ENCODE data around the gene MTFR1L. TPM values are rescaled to one million over a fixed set of nuclear protein-coding genes. Genes with fewer than 3 reads are reported as not detected.

Gene MTFR1L
- total RNA-seq, 4 donors from 2014 or later: 73.2 to 125 (median 93.6) TPM

DNA sequence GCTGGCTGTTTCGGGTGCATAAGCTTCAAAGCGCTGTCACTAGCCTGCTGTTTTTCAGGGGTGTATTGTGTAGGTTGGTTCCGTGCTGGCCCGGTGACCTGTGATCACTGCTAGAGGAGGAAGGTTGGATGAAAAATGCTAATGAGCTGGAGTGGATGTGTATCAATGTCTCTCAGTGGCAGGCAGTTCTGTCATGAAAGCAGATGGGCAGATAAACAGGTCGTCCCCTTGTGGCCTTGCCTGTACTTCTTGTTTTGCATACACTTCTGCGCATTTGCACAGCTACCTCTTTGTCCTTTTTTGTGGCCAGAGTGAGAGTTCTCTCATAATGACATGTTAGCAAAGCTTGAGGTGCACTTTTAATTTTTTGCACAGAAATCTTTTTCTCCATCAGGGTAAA lies 16.8 kb upstream of the MTFR1L start:
- Histone ChIP-seq H3K27ac (no peak overlapping the region), H3K27me3 (no peaks in the 10 kb centered on the region), H3K4me3 (no peak overlapping the region), H3K4me1 (peaks cover 15 to 44% (median 19%) of the 10 kb centered on the region in 4 donors), H3K36me3 (no peaks in the 10 kb centered on the region), H3K9me3 (no peaks in the 10 kb centered on the region)
- in situ Hi-C loops (cut with MboI; ENCODE audit: low pct_ligation_motif_present in 1 of 4, low pct_unique_long_range_greater_than_20kb in 1 of 4, low sequenced_read_pairs in 3 of 4) (no loop called here), intact Hi-C loops (cut with DNase I; ENCODE audit: low total_unique reads) (loop anchor here (5.0 kb wide), 1 partner anchor 194 kb away; the partner anchor contains the start of gene PAFAH2)
- TF ChIP-seq POLR2A (IDR thresholded peaks at IDR 0.05): no peak
- TF ChIP-seq, protein P1, sequence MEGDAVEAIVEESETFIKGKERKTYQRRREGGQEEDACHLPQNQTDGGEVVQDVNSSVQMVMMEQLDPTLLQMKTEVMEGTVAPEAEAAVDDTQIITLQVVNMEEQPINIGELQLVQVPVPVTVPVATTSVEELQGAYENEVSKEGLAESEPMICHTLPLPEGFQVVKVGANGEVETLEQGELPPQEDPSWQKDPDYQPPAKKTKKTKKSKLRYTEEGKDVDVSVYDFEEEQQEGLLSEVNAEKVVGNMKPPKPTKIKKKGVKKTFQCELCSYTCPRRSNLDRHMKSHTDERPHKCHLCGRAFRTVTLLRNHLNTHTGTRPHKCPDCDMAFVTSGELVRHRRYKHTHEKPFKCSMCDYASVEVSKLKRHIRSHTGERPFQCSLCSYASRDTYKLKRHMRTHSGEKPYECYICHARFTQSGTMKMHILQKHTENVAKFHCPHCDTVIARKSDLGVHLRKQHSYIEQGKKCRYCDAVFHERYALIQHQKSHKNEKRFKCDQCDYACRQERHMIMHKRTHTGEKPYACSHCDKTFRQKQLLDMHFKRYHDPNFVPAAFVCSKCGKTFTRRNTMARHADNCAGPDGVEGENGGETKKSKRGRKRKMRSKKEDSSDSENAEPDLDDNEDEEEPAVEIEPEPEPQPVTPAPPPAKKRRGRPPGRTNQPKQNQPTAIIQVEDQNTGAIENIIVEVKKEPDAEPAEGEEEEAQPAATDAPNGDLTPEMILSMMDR (IDR thresholded peaks at IDR 0.05): no peak
- TF ChIP-seq POLR2AphosphoS5 (IDR thresholded peaks at IDR 0.05): no peak
- TF ChIP-seq EP300 (IDR thresholded peaks at IDR 0.05; ENCODE audit: low read depth): no peak
- 53 to 56% methylated on average over 2 to 6 of the region's 6 CpGs for WGBS, 2 donors (ENCODE audit: low coverage in 1 of 2)
- no peak for DNase-seq

GRCh38 chr1:25803368-25803767 lies 16.4 kb upstream of the MTFR1L start:
- H3K4me1 ChIP-seq: peaks cover 15 to 44% (median 19%) of the 10 kb centered on the region in 4 donors
- no peaks in the 10 kb centered on the region for H3K27me3 ChIP-seq
- intact Hi-C loops (cut with DNase I; ENCODE audit: low total_unique reads): loop anchor here (5.0 kb wide), 1 partner anchor 194 kb away; the partner anchor contains the start of gene PAFAH2
- TF ChIP-seq POLR2AphosphoS5 (IDR thresholded peaks at IDR 0.05): no peak
- no peaks in the 10 kb centered on the region for H3K9me3 ChIP-seq
- no peaks in the 10 kb centered on the region for H3K36me3 ChIP-seq
- in situ Hi-C loops (cut with MboI; ENCODE audit: low pct_ligation_motif_present in 1 of 4, low pct_unique_long_range_greater_than_20kb in 1 of 4, low sequenced_read_pairs in 3 of 4): no loop called here
- WGBS, 2 donors (ENCODE audit: low coverage in 1 of 2): 83 to 100% methylated on average over 1 of the region's 1 CpG
- no peak for DNase-seq
- no peak overlapping the region for H3K27ac ChIP-seq
- H3K4me3 ChIP-seq: no peak overlapping the region

GRCh38 chr1:25804244-25804963 lies 15.3 kb upstream of the MTFR1L start:
- Histone ChIP-seq H3K27me3 (no peaks in the 10 kb centered on the region), H3K4me3 (no peak overlapping the region), H3K4me1 (peaks cover 12 to 40% (median 16%) of the 10 kb centered on the region in 4 donors), H3K9me3 (no peaks in the 10 kb centered on the region), H3K36me3 (no peaks in the 10 kb centered on the region), H3K27ac (peak overlapping the region in 2 of 4 donors; percentile 12 to 13)
- no peak for DNase-seq
- 65 to 68% methylated on average over 4 to 10 of the region's 10 CpGs for WGBS, 2 donors (ENCODE audit: low coverage in 1 of 2)
- intact Hi-C loops (cut with DNase I; ENCODE audit: low total_unique reads): loop anchor here (5.0 kb wide), 1 partner anchor 193 kb away; the partner anchor contains the start of gene PAFAH2
- TF ChIP-seq EP300 (IDR thresholded peaks at IDR 0.05; ENCODE audit: low read depth) (no peak), POLR2AphosphoS5 (IDR thresholded peaks at IDR 0.05) (no peak), POLR2A (IDR thresholded peaks at IDR 0.05) (no peak)
- TF ChIP-seq, protein P1 (IDR thresholded peaks at IDR 0.05): no peak
- in situ Hi-C loops (cut with MboI; ENCODE audit: low pct_ligation_motif_present in 1 of 4, low pct_unique_long_range_greater_than_20kb in 1 of 4, low sequenced_read_pairs in 3 of 4): no loop called here

- Histone ChIP-seq H3K9me3 (no peaks in the 10 kb centered on the region), H3K36me3 (no peaks in the 10 kb centered on the region), H3K27ac (peak overlapping the region in 3 of 4 donors; percentile 17 to 20 (median 17)), H3K4me3 (no peak overlapping the region), H3K4me1 (peaks cover 9 to 39% (median 11%) of the 10 kb centered on the region in 4 donors), H3K27me3 (no peaks in the 10 kb centered on the region)
- intact Hi-C loops (cut with DNase I; ENCODE audit: low total_unique reads) (loop anchor here (5.0 kb wide), 1 partner anchor 192 kb away; the partner anchor contains the start of gene PAFAH2), in situ Hi-C loops (cut with MboI; ENCODE audit: low pct_ligation_motif_present in 1 of 4, low pct_unique_long_range_greater_than_20kb in 1 of 4, low sequenced_read_pairs in 3 of 4) (no loop called here)
- WGBS, 2 donors (ENCODE audit: low coverage in 1 of 2): 81 to 97% methylated on average over 5 to 14 of the region's 15 CpGs
- TF ChIP-seq POLR2A (IDR thresholded peaks at IDR 0.05) (no peak), POLR2AphosphoS5 (IDR thresholded peaks at IDR 0.05) (no peak), EP300 (IDR thresholded peaks at IDR 0.05; ENCODE audit: low read depth) (no peak)
- TF ChIP-seq, protein P1 (IDR thresholded peaks at IDR 0.05): no peak
- DNase-seq: no peak
Measured at GRCh38 chr1:25804964-25805862, 14.5 kb upstream of the MTFR1L start.

Measured in transverse colon (tissue), 4 donors.